Activated B cell treated with CpG ODN at 0.5 μM for 24 hours (primary cell): ENCODE results near the gene COG8. TPM values are rescaled to one million over a fixed set of nuclear protein-coding genes. Genes with fewer than 3 reads are reported as not detected.
"Not testable (repeated sequence)": the region's sequence is repeated elsewhere in the genome, so short reads cannot be mapped to it uniquely, and the experiment has no call there.

ENCODE experiments used
- ATAC-seq: fragments of 200-7000 bp; cut with Tn5 transposase; one replicate; pipeline ENCODE4 v1.10.0; 2021; ENCODE audit warnings: low read depth, mild to moderate bottlenecking, moderate library complexity
- CTCF ChIA-PET: fragments of 350-600 bp; sonication (Branson Sonifier 250); formaldehyde crosslinking; loops from one replicate; lab custom pipeline; 2021; ENCODE audit warnings: antibody characterized with exemption; lab: Charles Lee
- POLR2A ChIA-PET: fragments of 350-600 bp; sonication (Branson Sonifier 250); formaldehyde crosslinking; loops from one replicate; lab custom pipeline; 2021; ENCODE audit warnings: antibody characterized with exemption; lab: Charles Lee
- DNase-seq: peaks from one replicate; pipeline ENCODE4 v3.0.0; 2022
- H3K27ac Mint-ChIP-seq: one replicate; pipeline ENCODE4 v1.8.0; 2020; ENCODE audit warnings: mixed read lengths
- H3K27me3 Mint-ChIP-seq: one replicate; pipeline ENCODE4 v1.8.0; 2021; ENCODE audit warnings: mixed read lengths
- H3K36me3 Mint-ChIP-seq: one replicate; pipeline ENCODE4 v1.8.0; 2021; ENCODE audit warnings: low read depth, mixed read lengths
- H3K4me1 Mint-ChIP-seq: one replicate; pipeline ENCODE4 v1.8.0; 2021; ENCODE audit warnings: mixed read lengths
- H3K4me3 Mint-ChIP-seq: one replicate; pipeline ENCODE4 v1.8.0; 2020; ENCODE audit warnings: mild to moderate bottlenecking, mixed read lengths
- H3K9me3 Mint-ChIP-seq: one replicate; pipeline ENCODE4 v1.8.0; 2020; ENCODE audit warnings: mixed read lengths
- intact Hi-C: fragments of 100-400 bp; cut with micrococcal nuclease; formaldehyde crosslinking; loops from one replicate; pipeline ENCODE4 v1.15.1; 2024
- total RNA-seq: library from RNA; stranded (reverse); gene quantifications from 2 replicates; pipeline ENCODE4 v1.2.3, GENCODE V29; 2022
- TF ChIP-seq, protein P1 (sequence below): fragments of 200-600 bp; IDR thresholded peaks from one replicate; pipeline ENCODE4 v1.8.0; 2022; ENCODE audit warnings: antibody characterized with exemption, mild to moderate bottlenecking

COG8 gene
- total RNA-seq, 1 donor from 2014 or later = 45.4 TPM

DNA sequence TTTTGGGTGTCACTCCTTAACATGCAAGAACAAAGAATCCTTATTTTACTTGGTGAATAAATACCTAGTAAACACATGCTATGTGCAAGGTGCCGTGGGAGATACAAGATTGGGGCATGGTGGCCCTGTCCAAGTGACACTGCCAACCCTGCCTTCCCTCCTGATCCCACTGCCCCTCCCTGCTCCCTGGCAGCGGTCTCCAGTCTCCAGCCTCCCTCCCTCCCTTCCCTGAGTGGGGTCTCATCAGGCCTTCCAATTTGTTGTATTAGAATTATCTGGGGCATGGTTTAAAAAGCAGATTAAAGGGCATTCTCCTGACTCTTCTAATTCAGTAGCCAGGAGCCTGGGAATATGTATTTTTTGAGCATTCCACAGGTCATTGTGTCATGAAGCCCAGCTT lies 24.7 kb upstream of the COG8 start:
- ChIA-PET POLR2A (no interaction called here), CTCF (no interaction called here)
- ATAC-seq (no peak), DNase-seq (no peak)
- TF ChIP-seq, protein P1, sequence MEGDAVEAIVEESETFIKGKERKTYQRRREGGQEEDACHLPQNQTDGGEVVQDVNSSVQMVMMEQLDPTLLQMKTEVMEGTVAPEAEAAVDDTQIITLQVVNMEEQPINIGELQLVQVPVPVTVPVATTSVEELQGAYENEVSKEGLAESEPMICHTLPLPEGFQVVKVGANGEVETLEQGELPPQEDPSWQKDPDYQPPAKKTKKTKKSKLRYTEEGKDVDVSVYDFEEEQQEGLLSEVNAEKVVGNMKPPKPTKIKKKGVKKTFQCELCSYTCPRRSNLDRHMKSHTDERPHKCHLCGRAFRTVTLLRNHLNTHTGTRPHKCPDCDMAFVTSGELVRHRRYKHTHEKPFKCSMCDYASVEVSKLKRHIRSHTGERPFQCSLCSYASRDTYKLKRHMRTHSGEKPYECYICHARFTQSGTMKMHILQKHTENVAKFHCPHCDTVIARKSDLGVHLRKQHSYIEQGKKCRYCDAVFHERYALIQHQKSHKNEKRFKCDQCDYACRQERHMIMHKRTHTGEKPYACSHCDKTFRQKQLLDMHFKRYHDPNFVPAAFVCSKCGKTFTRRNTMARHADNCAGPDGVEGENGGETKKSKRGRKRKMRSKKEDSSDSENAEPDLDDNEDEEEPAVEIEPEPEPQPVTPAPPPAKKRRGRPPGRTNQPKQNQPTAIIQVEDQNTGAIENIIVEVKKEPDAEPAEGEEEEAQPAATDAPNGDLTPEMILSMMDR = no peak
- Mint-ChIP-seq H3K27me3 (no peaks in the 10 kb centered on the region), H3K4me1 (no peaks in the 10 kb centered on the region), H3K4me3 (no peak overlapping the region), H3K9me3 (no peaks in the 10 kb centered on the region), H3K27ac (no peak overlapping the region), H3K36me3 (peaks cover 84% of the 10 kb centered on the region)
- intact Hi-C loops = no loop called here

DNA sequence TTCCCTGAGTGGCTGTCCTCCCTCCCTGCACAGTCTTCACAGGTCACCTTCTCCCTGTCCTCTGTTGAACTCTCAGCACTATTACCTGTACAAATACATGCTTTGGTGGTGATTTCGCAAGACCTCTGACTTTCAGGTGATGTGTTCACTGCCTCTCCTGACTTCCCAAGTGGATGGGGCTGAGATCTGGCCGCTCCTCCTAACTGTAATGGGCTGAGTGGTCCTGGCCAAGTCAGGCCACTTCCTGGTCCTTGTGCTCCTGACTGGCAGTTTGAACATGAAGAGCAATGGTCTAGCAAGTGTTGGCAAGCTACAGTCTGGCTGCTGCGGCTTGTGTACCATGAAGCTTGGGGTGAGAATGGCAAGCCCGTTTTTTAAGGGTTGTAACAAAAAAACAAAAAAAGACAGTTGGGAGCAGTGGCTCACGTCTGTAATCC lies 23.9 kb upstream of the COG8 start:
- CTCF ChIA-PET = no interaction called here
- no peaks in the 10 kb centered on the region for H3K4me1 Mint-ChIP-seq
- H3K4me3 Mint-ChIP-seq = no peak overlapping the region
- H3K36me3 Mint-ChIP-seq = peaks cover 77% of the 10 kb centered on the region
- intact Hi-C loops = no loop called here
- ATAC-seq = no peak
- no peaks in the 10 kb centered on the region for H3K9me3 Mint-ChIP-seq
- no peaks in the 10 kb centered on the region for H3K27me3 Mint-ChIP-seq
- H3K27ac Mint-ChIP-seq = no peak overlapping the region
- POLR2A ChIA-PET = no interaction called here
- DNase-seq = no peak
- TF ChIP-seq, protein P1 = no peak

DNA sequence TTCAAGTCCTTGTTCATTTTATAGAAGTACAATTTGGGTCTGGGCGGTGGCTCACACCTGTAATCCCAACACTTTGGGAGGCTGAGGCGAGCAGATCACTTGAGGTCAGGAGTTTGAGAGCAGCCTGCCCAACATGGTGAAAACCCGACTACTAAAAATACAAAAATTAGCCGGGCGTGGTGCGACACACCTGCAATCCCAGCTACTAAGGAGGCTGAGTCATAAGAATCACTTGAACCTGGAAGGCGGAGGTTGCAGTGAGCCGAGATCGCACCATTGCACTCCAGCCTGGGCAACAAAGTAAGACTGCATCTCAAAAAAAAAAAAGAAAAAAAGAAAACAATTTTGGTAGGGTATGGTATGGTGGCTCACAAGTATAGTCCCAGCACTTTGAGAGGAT lies 20.7 kb upstream of the COG8 start:
- H3K4me1 Mint-ChIP-seq, H3K27me3 Mint-ChIP-seq, H3K9me3 Mint-ChIP-seq, DNase-seq, POLR2A ChIA-PET, H3K4me3 Mint-ChIP-seq, ATAC-seq, intact Hi-C loops, H3K27ac Mint-ChIP-seq, CTCF ChIA-PET: not testable (repeated sequence)
- peaks cover 73% of the 10 kb centered on the region for H3K36me3 Mint-ChIP-seq

DNA sequence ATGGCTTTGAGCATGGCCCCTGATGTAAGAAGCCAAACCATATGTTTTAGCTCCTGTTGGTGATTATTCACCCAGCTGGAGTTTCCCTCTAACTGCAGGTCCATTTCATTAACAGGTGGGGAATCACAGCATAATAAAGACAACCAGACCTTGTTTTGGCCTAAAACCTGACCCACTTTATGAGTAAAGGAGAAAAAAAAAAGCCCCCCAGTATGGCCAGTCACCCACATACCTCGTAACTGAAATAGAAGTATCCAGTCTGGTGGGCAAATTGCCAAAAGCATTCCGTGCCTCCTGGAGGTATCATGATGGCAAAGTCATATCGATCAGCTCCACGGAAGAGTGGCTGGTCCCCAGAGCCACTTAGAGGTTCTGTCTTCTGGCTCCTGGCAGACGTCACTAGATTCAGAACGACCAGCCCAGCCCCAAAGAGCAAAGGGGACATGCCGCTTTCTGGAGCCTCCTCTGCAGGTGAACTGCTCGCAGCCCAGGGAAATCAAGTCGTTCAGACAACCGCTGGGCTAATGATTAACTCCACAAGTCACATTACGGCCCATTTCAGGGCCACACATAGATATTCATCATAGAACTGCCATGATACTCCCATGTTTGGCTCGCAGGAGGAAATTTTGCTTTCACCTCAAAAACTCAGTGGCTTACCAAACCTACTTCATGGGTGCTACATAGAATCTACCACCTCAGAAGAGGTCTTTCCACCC lies 12.1 kb upstream of the COG8 start, which contains the start of gene TMED6:
Gene TMED6 (minus strand): TSS at position 478 of the 719 bp plus-strand sequence. CDS start 33 bp downstream, at position 445.
- Mint-ChIP-seq H3K4me3 (no peak within 1 kb of the TSS), H3K27me3 (no peaks in the 10 kb centered on the region), H3K27ac (no peak within 1 kb of the TSS), H3K9me3 (no peaks in the 10 kb centered on the region), H3K36me3 (peaks cover 56% of the 10 kb centered on the region), H3K4me1 (no peaks in the 10 kb centered on the region)
- POLR2A ChIA-PET = no interaction called here
- intact Hi-C loops = no loop called here
- CTCF ChIA-PET = no interaction called here
- ATAC-seq (no peak), DNase-seq (no peak)
- TF ChIP-seq, protein P1 = no peak

DNA sequence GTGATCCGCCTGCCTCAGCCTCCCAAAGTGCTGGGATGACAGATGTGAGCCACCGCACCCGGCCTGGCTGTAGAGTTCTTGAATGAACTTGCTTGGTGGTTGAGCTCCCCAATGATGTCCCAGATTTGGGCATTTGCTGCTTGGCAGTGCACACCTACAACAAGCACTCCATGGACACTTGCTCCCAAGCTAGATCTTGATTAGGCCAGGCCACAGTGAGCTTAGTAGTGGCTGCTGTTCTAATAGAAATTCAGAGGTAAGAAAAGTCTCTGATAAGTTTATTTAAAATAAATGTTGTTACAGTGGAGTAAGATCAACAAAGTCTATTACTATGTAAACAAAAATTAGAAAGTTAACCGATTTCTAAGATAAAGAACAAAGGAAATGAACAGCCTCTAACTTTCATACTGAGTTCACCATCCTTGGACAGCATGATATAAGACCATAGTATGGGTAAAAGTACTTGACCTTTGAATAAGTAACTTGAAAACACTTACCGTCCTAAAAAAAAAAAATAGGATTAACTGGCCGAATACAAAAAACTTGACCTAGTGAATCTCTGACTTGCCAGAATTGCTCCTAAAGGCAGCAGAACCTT lies 11.3 kb upstream of the COG8 start:
- Mint-ChIP-seq H3K4me3 (no peak overlapping the region), H3K27me3 (no peaks in the 10 kb centered on the region), H3K27ac (no peak overlapping the region), H3K9me3 (no peaks in the 10 kb centered on the region), H3K4me1 (peaks cover 6% of the 10 kb centered on the region), H3K36me3 (peaks cover 52% of the 10 kb centered on the region)
- ChIA-PET POLR2A (no interaction called here), CTCF (no interaction called here)
- intact Hi-C loops = no loop called here
- TF ChIP-seq, protein P1 = no peak
- DNase-seq (no peak), ATAC-seq (no peak)
